Inflammatory macrophage treated with lipopolysaccharide for 1 hour (primary cell): ENCODE results near the gene FBXL16.
A peak's percentile ranks its signal among the peaks of the same experiment; 100 is the strongest.

Experiments used
- DNase-seq, 2 donors: peaks; one replicate each; pipeline ENCODE4 v3.0.0-alpha.2; 2020 to 2022

The FBXL16 gene

GRCh38 chr16:722835-723633 lies 17.4 kb upstream of the FBXL16 start:
- no peak for DNase-seq

- no peak for DNase-seq
Observed at GRCh38 chr16:721765-722540, 16.4 kb upstream of the FBXL16 start.

- DNase-seq, result peak; percentile 52 to 62
Observed at GRCh38 chr16:720990-721764, 15.6 kb upstream of the FBXL16 start, which contains the start of gene ANTKMT. Gene ANTKMT (plus strand): TSS chr16:721146. CDS start chr16:721275, 129 bp downstream.

GRCh38 chr16:720447-720989 lies 14.9 kb upstream of the FBXL16 start:
- DNase-seq, result peak in 1 of 2 donors; percentile 23

GRCh38 chr16:719815-720446 lies 14.3 kb upstream of the FBXL16 start:
- DNase-seq, result no peak

GRCh38 chr16:718922-719321 lies 13.3 kb upstream of the FBXL16 start:
- DNase-seq, result no peak

- DNase-seq, result no peak
Observed at GRCh38 chr16:718389-718788, 12.8 kb upstream of the FBXL16 start.

- DNase-seq, result no peak
Observed at GRCh38 chr16:717450-718245, 12.0 kb upstream of the FBXL16 start.

- no peak for DNase-seq
Observed at GRCh38 chr16:716768-717325, 11.2 kb upstream of the FBXL16 start.

GRCh38 chr16:716200-716568 lies 10.6 kb upstream of the FBXL16 start:
- no peak for DNase-seq

GRCh38 chr16:715477-716199 lies 10.0 kb upstream of the FBXL16 start:
- DNase-seq, result no peak

- peak; percentile 69 to 87 for DNase-seq
Observed at GRCh38 chr16:714558-715476, 9.2 kb upstream of the FBXL16 start, which contains the start of gene METRN. Gene METRN (plus strand): TSS chr16:715118. CDS start chr16:715290, 172 bp downstream.

GRCh38 chr16:714079-714478 lies 8.5 kb upstream of the FBXL16 start:
- no peak for DNase-seq

- DNase-seq, result peak; percentile 43 to 56
Observed at GRCh38 chr16:712740-713250, 7.2 kb upstream of the FBXL16 start.

GRCh38 chr16:711548-712320 lies 6.1 kb upstream of the FBXL16 start:
- DNase-seq, result peak; percentile 41 to 84

- DNase-seq, result no peak
Observed at GRCh38 chr16:711084-711483, 5.5 kb upstream of the FBXL16 start.

GRCh38 chr16:710500-711075 lies 5.0 kb upstream of the FBXL16 start:
- no peak for DNase-seq
